ENCODE results near the gene ATP6V0B. TPM values are rescaled to one million over a fixed set of nuclear protein-coding genes. Genes with fewer than 3 reads are reported as not detected.

ATP6V0B gene
- total RNA-seq, 1 experiment from 2014 or later = 181 TPM

DNA sequence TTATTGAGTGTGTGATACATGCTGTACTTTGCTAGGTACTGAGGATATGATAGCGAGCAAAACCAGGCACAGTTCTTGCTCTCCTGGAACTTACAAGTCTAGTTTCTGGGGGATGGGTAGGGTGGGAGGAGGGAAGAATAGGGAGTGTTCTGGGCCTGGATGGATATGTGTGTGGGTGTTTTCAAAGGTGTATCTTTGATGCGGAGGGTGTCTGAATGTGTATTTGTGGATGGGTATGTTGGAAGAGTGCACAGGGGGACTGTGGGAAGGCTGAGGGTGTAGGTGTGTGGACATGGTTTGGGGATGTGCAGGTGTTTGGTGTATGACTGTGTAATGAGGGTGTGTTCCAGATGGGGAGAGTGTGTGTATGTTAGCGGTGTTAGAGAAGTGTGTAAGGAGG, 9.4 kb upstream of the ATP6V0B start:
- Histone ChIP-seq H3K9me3 (ENCODE audit: low read depth, low read length, poor library complexity, severe bottlenecking) (no peaks in the 10 kb centered on the region), H3K4me1 (ENCODE audit: insufficient read depth, low read length, poor library complexity, severe bottlenecking) (no peaks in the 10 kb centered on the region), H3K36me3 (ENCODE audit: insufficient read depth, low read length, poor library complexity, severe bottlenecking) (peaks cover 5% of the 10 kb centered on the region), H3K27me3 (replicated peaks; ENCODE audit: insufficient read depth, low read depth, low read length, poor library complexity) (no peaks in the 10 kb centered on the region), H3K27ac (ENCODE audit: low read depth, low read length, poor library complexity, severe bottlenecking) (no peak overlapping the region), H3K4me3 (ENCODE audit: low read depth, low read length, poor library complexity, severe bottlenecking) (no peak overlapping the region)
- TF ChIP-seq, protein P1, sequence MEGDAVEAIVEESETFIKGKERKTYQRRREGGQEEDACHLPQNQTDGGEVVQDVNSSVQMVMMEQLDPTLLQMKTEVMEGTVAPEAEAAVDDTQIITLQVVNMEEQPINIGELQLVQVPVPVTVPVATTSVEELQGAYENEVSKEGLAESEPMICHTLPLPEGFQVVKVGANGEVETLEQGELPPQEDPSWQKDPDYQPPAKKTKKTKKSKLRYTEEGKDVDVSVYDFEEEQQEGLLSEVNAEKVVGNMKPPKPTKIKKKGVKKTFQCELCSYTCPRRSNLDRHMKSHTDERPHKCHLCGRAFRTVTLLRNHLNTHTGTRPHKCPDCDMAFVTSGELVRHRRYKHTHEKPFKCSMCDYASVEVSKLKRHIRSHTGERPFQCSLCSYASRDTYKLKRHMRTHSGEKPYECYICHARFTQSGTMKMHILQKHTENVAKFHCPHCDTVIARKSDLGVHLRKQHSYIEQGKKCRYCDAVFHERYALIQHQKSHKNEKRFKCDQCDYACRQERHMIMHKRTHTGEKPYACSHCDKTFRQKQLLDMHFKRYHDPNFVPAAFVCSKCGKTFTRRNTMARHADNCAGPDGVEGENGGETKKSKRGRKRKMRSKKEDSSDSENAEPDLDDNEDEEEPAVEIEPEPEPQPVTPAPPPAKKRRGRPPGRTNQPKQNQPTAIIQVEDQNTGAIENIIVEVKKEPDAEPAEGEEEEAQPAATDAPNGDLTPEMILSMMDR (conservative IDR thresholded peaks at IDR 0.05; ENCODE audit: low read depth, low read length) = no peak
- no peak for TF ChIP-seq EZH2 (IDR thresholded peaks at IDR 0.05; ENCODE audit: borderline replicate concordance, low read depth, low read length, poor library complexity, severe bottlenecking)
- BruUV-seq (replicated peaks) = no TSS peak
- POLR2A ChIA-PET (ENCODE audit: low non-redundant PET) = no interaction called here
- intact Hi-C loops (cut with micrococcal nuclease; ENCODE audit: unreplicated experiment) = no loop called here
- CTCF ChIA-PET = no interaction called here
- DNase-seq (ENCODE audit: low spot score) = no peak

GRCh38 chr1:43968348-43968948, 6.3 kb upstream of the ATP6V0B start:
- CTCF ChIA-PET = no interaction called here
- Histone ChIP-seq H3K4me3 (ENCODE audit: low read depth, low read length, poor library complexity, severe bottlenecking) (no peak overlapping the region), H3K36me3 (ENCODE audit: insufficient read depth, low read length, poor library complexity, severe bottlenecking) (no peaks in the 10 kb centered on the region), H3K27me3 (replicated peaks; ENCODE audit: insufficient read depth, low read depth, low read length, poor library complexity) (no peaks in the 10 kb centered on the region), H3K4me1 (ENCODE audit: insufficient read depth, low read length, poor library complexity, severe bottlenecking) (no peaks in the 10 kb centered on the region), H3K27ac (ENCODE audit: low read depth, low read length, poor library complexity, severe bottlenecking) (no peak overlapping the region), H3K9me3 (ENCODE audit: low read depth, low read length, poor library complexity, severe bottlenecking) (no peaks in the 10 kb centered on the region)
- TF ChIP-seq, protein P1 (conservative IDR thresholded peaks at IDR 0.05; ENCODE audit: low read depth, low read length) = no peak
- no peak for TF ChIP-seq EZH2 (IDR thresholded peaks at IDR 0.05; ENCODE audit: borderline replicate concordance, low read depth, low read length, poor library complexity, severe bottlenecking)
- BruUV-seq (replicated peaks) = no TSS peak
- intact Hi-C loops (cut with micrococcal nuclease; ENCODE audit: unreplicated experiment) = no loop called here
- DNase-seq (ENCODE audit: low spot score) = no peak
- POLR2A ChIA-PET (ENCODE audit: low non-redundant PET) = no interaction called here

GRCh38 chr1:43969416-43969745, 5.4 kb upstream of the ATP6V0B start:
- H3K36me3 ChIP-seq (ENCODE audit: insufficient read depth, low read length, poor library complexity, severe bottlenecking) = no peaks in the 10 kb centered on the region
- intact Hi-C loops (cut with micrococcal nuclease; ENCODE audit: unreplicated experiment) = no loop called here
- peak overlapping the region; percentile 93 for H3K4me3 ChIP-seq (ENCODE audit: low read depth, low read length, poor library complexity, severe bottlenecking)
- no TSS peak for BruUV-seq (replicated peaks)
- H3K4me1 ChIP-seq (ENCODE audit: insufficient read depth, low read length, poor library complexity, severe bottlenecking) = no peaks in the 10 kb centered on the region
- no peak overlapping the region for H3K27ac ChIP-seq (ENCODE audit: low read depth, low read length, poor library complexity, severe bottlenecking)
- CTCF ChIA-PET = no interaction called here
- TF ChIP-seq EZH2 (IDR thresholded peaks at IDR 0.05; ENCODE audit: borderline replicate concordance, low read depth, low read length, poor library complexity, severe bottlenecking) = no peak
- TF ChIP-seq, protein P1 (conservative IDR thresholded peaks at IDR 0.05; ENCODE audit: low read depth, low read length) = no peak
- DNase-seq (ENCODE audit: low spot score) = no peak
- POLR2A ChIA-PET (ENCODE audit: low non-redundant PET) = interaction anchor here (0.7 kb wide), 1 partner anchor 9 kb away, joined by 3 read pairs; no protein-coding TSS in a partner anchor
- H3K9me3 ChIP-seq (ENCODE audit: low read depth, low read length, poor library complexity, severe bottlenecking) = no peaks in the 10 kb centered on the region
- H3K27me3 ChIP-seq (replicated peaks; ENCODE audit: insufficient read depth, low read depth, low read length, poor library complexity) = no peaks in the 10 kb centered on the region

Measured in A673 (cell line).